Measurements from ENCODE around the gene KHSRP.

KHSRP gene

GRCh38 chr19:6466526-6467248 is 42.1 kb upstream of the KHSRP start:
- no peak for DNase-seq (ENCODE audit: extremely low spot score)
- ChIA-PET POLR2A (no interaction called here), CTCF (no interaction called here)
- no peak for TF ChIP-seq TARDBP (IDR thresholded peaks at IDR 0.05)
- TF ChIP-seq FOXA1 (IDR thresholded peaks at IDR 0.05), result no peak
- no peak for TF ChIP-seq FOXK2 (IDR thresholded peaks at IDR 0.05)
- TF ChIP-seq PKNOX1 (IDR thresholded peaks at IDR 0.05), result no peak
- no peak for TF ChIP-seq HDGF (IDR thresholded peaks at IDR 0.05; ENCODE audit: borderline replicate concordance)
- TF ChIP-seq ZNF384 (IDR thresholded peaks at IDR 0.05), result no peak
- no peak for TF ChIP-seq ELF4 (IDR thresholded peaks at IDR 0.05)
- no peak for TF ChIP-seq L3MBTL2 (conservative IDR thresholded peaks at IDR 0.05)
- TF ChIP-seq SP1 (IDR thresholded peaks at IDR 0.05), result no peak
- TF ChIP-seq FOXM1 (IDR thresholded peaks at IDR 0.05; ENCODE audit: borderline replicate concordance), result no peak
- no peak for TF ChIP-seq NFRKB (IDR thresholded peaks at IDR 0.05)

- ChIA-PET CTCF (no interaction called here), POLR2A (no interaction called here)
- TF ChIP-seq L3MBTL2 (conservative IDR thresholded peaks at IDR 0.05) (no peak), CTBP1 (IDR thresholded peaks at IDR 0.05; ENCODE audit: borderline replicate concordance) (no peak), FOXA1 (IDR thresholded peaks at IDR 0.05) (no peak), HDGF (IDR thresholded peaks at IDR 0.05; ENCODE audit: borderline replicate concordance) (no peak), FOXK2 (IDR thresholded peaks at IDR 0.05) (no peak), ELF4 (IDR thresholded peaks at IDR 0.05) (no peak), BHLHE40 (IDR thresholded peaks at IDR 0.05; ENCODE audit: borderline replicate concordance) (no peak), LEF1 (IDR thresholded peaks at IDR 0.05; ENCODE audit: borderline replicate concordance) (no peak), TARDBP (IDR thresholded peaks at IDR 0.05) (no peak), FOXM1 (IDR thresholded peaks at IDR 0.05; ENCODE audit: borderline replicate concordance) (no peak), SUZ12 (IDR thresholded peaks at IDR 0.05) (no peak), ZNF384 (IDR thresholded peaks at IDR 0.05) (no peak), PKNOX1 (IDR thresholded peaks at IDR 0.05) (no peak)
- no peak for DNase-seq (ENCODE audit: extremely low spot score)
Observed at GRCh38 chr19:6465663-6466062, 41.1 kb upstream of the KHSRP start.

- DNase-seq (ENCODE audit: extremely low spot score), result no peak
- POLR2A ChIA-PET, result no interaction called here
- CTCF ChIA-PET, result no interaction called here
- TF ChIP-seq FOXA1 (IDR thresholded peaks at IDR 0.05) (no peak), ARNT (IDR thresholded peaks at IDR 0.05) (no peak), NFRKB (IDR thresholded peaks at IDR 0.05) (no peak), TARDBP (IDR thresholded peaks at IDR 0.05) (no peak), ELF4 (IDR thresholded peaks at IDR 0.05) (no peak), LEF1 (IDR thresholded peaks at IDR 0.05; ENCODE audit: borderline replicate concordance) (no peak), L3MBTL2 (conservative IDR thresholded peaks at IDR 0.05) (no peak), FOXK2 (IDR thresholded peaks at IDR 0.05) (no peak), ZNF384 (IDR thresholded peaks at IDR 0.05) (no peak), HDGF (IDR thresholded peaks at IDR 0.05; ENCODE audit: borderline replicate concordance) (no peak), SUZ12 (IDR thresholded peaks at IDR 0.05) (no peak), PKNOX1 (IDR thresholded peaks at IDR 0.05) (no peak), SP1 (IDR thresholded peaks at IDR 0.05) (no peak), CTBP1 (IDR thresholded peaks at IDR 0.05; ENCODE audit: borderline replicate concordance) (no peak), BHLHE40 (IDR thresholded peaks at IDR 0.05; ENCODE audit: borderline replicate concordance) (no peak), FOXM1 (IDR thresholded peaks at IDR 0.05; ENCODE audit: borderline replicate concordance) (no peak)
Observed at GRCh38 chr19:6465006-6465405, 40.4 kb upstream of the KHSRP start.

GRCh38 chr19:6464070-6464873 is 39.7 kb upstream of the KHSRP start, which contains the start of gene CRB3:
Gene CRB3, plus strand, starts transcription at chr19:6464271. Its CDS starts 431 bp downstream, at chr19:6464702.
- no peak for DNase-seq (ENCODE audit: extremely low spot score)
- TF ChIP-seq ELF4 (IDR thresholded peaks at IDR 0.05) (no peak), FOXA1 (IDR thresholded peaks at IDR 0.05) (no peak), SUZ12 (IDR thresholded peaks at IDR 0.05) (no peak), SP1 (IDR thresholded peaks at IDR 0.05) (no peak), ARNT (IDR thresholded peaks at IDR 0.05) (no peak), LEF1 (IDR thresholded peaks at IDR 0.05; ENCODE audit: borderline replicate concordance) (no peak), FOXK2 (IDR thresholded peaks at IDR 0.05) (no peak), FOXM1 (IDR thresholded peaks at IDR 0.05; ENCODE audit: borderline replicate concordance) (no peak), CTBP1 (IDR thresholded peaks at IDR 0.05; ENCODE audit: borderline replicate concordance) (no peak), L3MBTL2 (conservative IDR thresholded peaks at IDR 0.05) (no peak)
- ChIA-PET POLR2A (no interaction called here), CTCF (no interaction called here)

GRCh38 chr19:6460099-6460884 is 35.7 kb upstream of the KHSRP start:
- POLR2A ChIA-PET, result interaction anchor here (0.8 to 2.4 kb wide), 6 partner anchors 10 to 276 kb away, joined by 3 to 10 read pairs (median 4); partner anchors contain the start of genes ALKBH7 and KHSRP
- peak; percentile 50; the same call in 1 of the 2 replicates for TF ChIP-seq L3MBTL2 (conservative IDR thresholded peaks at IDR 0.05)
- TF ChIP-seq PKNOX1 (IDR thresholded peaks at IDR 0.05), result peak; percentile 66; the same call in 1 of the 2 replicates
- no peak for TF ChIP-seq HDGF (IDR thresholded peaks at IDR 0.05; ENCODE audit: borderline replicate concordance)
- peak; percentile 35; the same call in 1 of the 2 replicates for TF ChIP-seq FOXM1 (IDR thresholded peaks at IDR 0.05; ENCODE audit: borderline replicate concordance)
- no peak for TF ChIP-seq ELF4 (IDR thresholded peaks at IDR 0.05)
- CTCF ChIA-PET, result no interaction called here
- peak; percentile 95 for DNase-seq (ENCODE audit: extremely low spot score)
